ENCODE measurements around the gene ZDHHC14.

GRCh38 chr6:157539900-157540752 lies 159.1 kb downstream of the ZDHHC14 start:
- TF ChIP-seq CTCF (IDR thresholded peaks at IDR 0.05) (no peak), POLR2A (IDR thresholded peaks at IDR 0.05) (no peak)
